Liver (tissue), 9 donors: ENCODE results near the gene HSH2D. TPM values are rescaled to one million over a fixed set of nuclear protein-coding genes. Genes with fewer than 3 reads are reported as not detected.

Experiments used
- DNase-seq: peaks from one replicate; pipeline ENCODE4 v3.0.0-alpha.2; 2017; ENCODE audit warnings: low spot score
- H3K27ac ChIP-seq, 2 donors: one replicate each; pipeline ENCODE4 v1.7.0; 2013; ENCODE audit warnings: inconsistent platforms in 2 of 2, low read length in 2 of 2, control low read depth in 1 of 2, low read depth in 1 of 2, mild to moderate bottlenecking in 1 of 2
- H3K27me3 ChIP-seq, 4 donors: one replicate each; pipeline versions ENCODE4 v1.6.1 to v1.7.0; 2013; ENCODE audit warnings: low read length in 3 of 4, inconsistent platforms in 1 of 4, mild to moderate bottlenecking in 1 of 4, moderate library complexity in 1 of 4; ENCODE audit not compliant: control insufficient read depth in 4 of 4, insufficient read depth in 4 of 4
- H3K36me3 ChIP-seq, 4 donors: one replicate each; pipeline versions ENCODE4 v1.6.1 to v1.7.0; 2013; ENCODE audit warnings: low read length in 3 of 4, mild to moderate bottlenecking in 3 of 4, low read depth in 1 of 4, moderate library complexity in 1 of 4; ENCODE audit not compliant: control insufficient read depth in 4 of 4, insufficient read depth in 3 of 4
- H3K4me1 ChIP-seq, 4 donors: one replicate each; pipeline versions ENCODE4 v1.6.1 to v1.7.0; 2013; ENCODE audit warnings: low read length in 3 of 4, mild to moderate bottlenecking in 3 of 4, moderate library complexity in 1 of 4; ENCODE audit not compliant: control insufficient read depth in 4 of 4, insufficient read depth in 4 of 4
- H3K4me3 ChIP-seq, 3 donors: one replicate each; pipeline versions ENCODE4 v1.6.1 to v1.7.0; 2013; ENCODE audit warnings: low read length in 3 of 3, control low read depth in 1 of 3, low read depth in 1 of 3, mild to moderate bottlenecking in 1 of 3
- H3K9ac ChIP-seq, 2 donors: one replicate each; pipeline ENCODE4 v1.7.0; 2013; ENCODE audit warnings: low read length in 2 of 2, mild to moderate bottlenecking in 2 of 2, moderate library complexity in 2 of 2, control low read depth in 1 of 2, low read depth in 1 of 2
- H3K9me3 ChIP-seq, 4 donors: one replicate each; pipeline versions ENCODE4 v1.6.1 to v1.7.0; 2013; ENCODE audit warnings: low read length in 3 of 4; ENCODE audit not compliant: control insufficient read depth in 4 of 4
- EGR1 ChIP-seq, 2 donors: IDR thresholded peaks; 2 replicates each; pipeline ENCODE4 v1.6.1; 2016 to 2018; ENCODE audit warnings: antibody characterized with exemption in 2 of 2, low read depth in 2 of 2
- FOXA1 ChIP-seq: IDR thresholded peaks from 2 replicates; pipeline ENCODE4 v1.6.1; 2016; ENCODE audit warnings: antibody characterized with exemption
- FOXA2 ChIP-seq: IDR thresholded peaks from 2 replicates; pipeline ENCODE4 v1.6.1; 2016; ENCODE audit warnings: antibody characterized with exemption
- GABPA ChIP-seq, 2 donors: IDR thresholded peaks in 1 of 2; conservative IDR thresholded peaks in 1 of 2; 2 replicates each; pipeline ENCODE4 v1.6.1; 2016; ENCODE audit warnings: antibody characterized with exemption in 2 of 2, mild to moderate bottlenecking in 1 of 2, moderate library complexity in 1 of 2
- HNF4A ChIP-seq, 2 donors: conservative IDR thresholded peaks; 2 replicates each; pipeline ENCODE4 v1.6.1; 2016; ENCODE audit warnings: antibody characterized with exemption in 2 of 2, mild to moderate bottlenecking in 2 of 2
- HNF4G ChIP-seq: IDR thresholded peaks from 2 replicates; pipeline ENCODE4 v1.6.1; 2016; ENCODE audit warnings: antibody characterized with exemption
- JUND ChIP-seq, 2 donors: IDR thresholded peaks; 2 replicates each; pipeline ENCODE4 v1.6.1; 2016; ENCODE audit warnings: antibody characterized with exemption in 2 of 2
- NR2F2 ChIP-seq: IDR thresholded peaks from 2 replicates; pipeline ENCODE4 v1.6.1; 2016; ENCODE audit warnings: antibody characterized with exemption
- RAD21 ChIP-seq, 2 donors: IDR thresholded peaks; 2 replicates each; pipeline ENCODE4 v1.6.1; 2016; ENCODE audit warnings: antibody characterized with exemption in 2 of 2, mild to moderate bottlenecking in 2 of 2
- RXRA ChIP-seq, 2 donors: IDR thresholded peaks; 2 replicates each; pipeline ENCODE4 v1.6.1; 2017 to 2018; ENCODE audit warnings: antibody characterized with exemption in 2 of 2, mild to moderate bottlenecking in 1 of 2
- SP1 ChIP-seq: IDR thresholded peaks from 2 replicates; pipeline ENCODE4 v1.6.1; 2018; ENCODE audit warnings: antibody characterized with exemption, mild to moderate bottlenecking
- YY1 ChIP-seq: IDR thresholded peaks from 2 replicates; pipeline ENCODE4 v1.6.1; 2016; ENCODE audit warnings: antibody characterized with exemption, mild to moderate bottlenecking
- WGBS: extraction: QIAGEN DNeasy Blood & Tissue Kit; methylation state at CpG from one replicate; pipeline ENCODE4 v1.1.7; 2013; 5-methylcytosine and 5-hydroxymethylcytosine counted together
- polyA plus RNA-seq, 2 donors: library from polyadenylated mRNA; stranded (reverse) in 1 of 2; unstranded in 1 of 2; fragments of 200-250 nt in 1 of 2; fragments of >200 nt in 1 of 2; fragmentation: Nextera tagmentation in 1 of 2; extraction: Ambion mirVana in 1 of 2; gene quantifications; one replicate each; pipeline versions ENCODE4 v1.2.1 to v1.2.3, GENCODE V29; 2013 to 2015
- total RNA-seq, 2 donors: library from RNA; depleted of rRNA; stranded (reverse); fragments of >200 nt; gene quantifications; one replicate each; pipeline ENCODE4 v1.2.3, GENCODE V29; 2014
- TF ChIP-seq, protein P1 (sequence below): IDR thresholded peaks from 2 replicates; pipeline ENCODE4 v1.6.1; 2016; ENCODE audit warnings: antibody characterized with exemption
- TF ChIP-seq, protein P2 (sequence below): IDR thresholded peaks from 2 replicates; pipeline ENCODE4 v1.6.1; 2016; ENCODE audit warnings: antibody characterized with exemption, mild to moderate bottlenecking
- TF ChIP-seq, protein P3 (sequence below): IDR thresholded peaks from 2 replicates; pipeline ENCODE4 v1.6.1; 2016; ENCODE audit warnings: antibody characterized with exemption
- donor health status: healthy.
- donor health status: healthy.
- donor health status: healthy.
- donor health status: healthy.
- donor health status: healthy.

Gene HSH2D
- total and polyA plus RNA-seq, 4 donors = 0.33 to 2.9 (median 1.2) TPM

DNA sequence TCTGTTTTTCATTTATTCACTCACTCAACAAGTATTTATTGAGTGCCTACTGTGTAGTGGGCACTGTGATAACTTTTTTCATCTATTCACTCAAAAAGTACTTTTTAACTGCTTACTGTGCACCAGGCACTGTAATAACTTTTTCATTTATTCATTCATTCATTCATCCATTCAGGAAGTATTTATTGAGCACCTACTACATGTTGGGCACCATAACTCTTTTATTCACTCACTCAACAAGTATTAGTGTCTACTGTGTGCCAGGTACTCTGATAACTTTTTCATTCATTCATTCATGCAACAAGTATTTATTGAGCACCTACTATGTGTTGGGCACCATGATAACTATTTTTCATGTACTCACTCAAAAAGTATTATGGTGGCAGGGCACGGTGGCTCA, 22.9 kb downstream of the HSH2D start:
- Histone ChIP-seq H3K9ac (no peak overlapping the region), H3K4me3 (no peak overlapping the region), H3K27ac (no peak overlapping the region), H3K4me1 (peaks cover 2 to 9% (median 6%) of the 10 kb centered on the region in 4 donors), H3K9me3 (no peaks in the 10 kb centered on the region), H3K36me3 (no peaks in the 10 kb centered on the region), H3K27me3 (no peaks in the 10 kb centered on the region)
- DNase-seq = no peak
- TF ChIP-seq YY1 (no peak), NR2F2 (no peak), FOXA1 (no peak), EGR1 (IDR thresholded peaks at IDR 0.05; ENCODE audit: low read depth in 2 of 2) (no peak), JUND (IDR thresholded peaks at IDR 0.05) (no peak), RAD21 (IDR thresholded peaks at IDR 0.05) (no peak), HNF4A (conservative IDR thresholded peaks at IDR 0.05) (no peak), RXRA (IDR thresholded peaks at IDR 0.05) (no peak), FOXA2 (no peak), HNF4G (no peak), SP1 (no peak)
- TF ChIP-seq, protein P1, sequence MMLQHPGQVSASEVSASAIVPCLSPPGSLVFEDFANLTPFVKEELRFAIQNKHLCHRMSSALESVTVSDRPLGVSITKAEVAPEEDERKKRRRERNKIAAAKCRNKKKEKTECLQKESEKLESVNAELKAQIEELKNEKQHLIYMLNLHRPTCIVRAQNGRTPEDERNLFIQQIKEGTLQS = no peak
- TF ChIP-seq, protein P2, sequence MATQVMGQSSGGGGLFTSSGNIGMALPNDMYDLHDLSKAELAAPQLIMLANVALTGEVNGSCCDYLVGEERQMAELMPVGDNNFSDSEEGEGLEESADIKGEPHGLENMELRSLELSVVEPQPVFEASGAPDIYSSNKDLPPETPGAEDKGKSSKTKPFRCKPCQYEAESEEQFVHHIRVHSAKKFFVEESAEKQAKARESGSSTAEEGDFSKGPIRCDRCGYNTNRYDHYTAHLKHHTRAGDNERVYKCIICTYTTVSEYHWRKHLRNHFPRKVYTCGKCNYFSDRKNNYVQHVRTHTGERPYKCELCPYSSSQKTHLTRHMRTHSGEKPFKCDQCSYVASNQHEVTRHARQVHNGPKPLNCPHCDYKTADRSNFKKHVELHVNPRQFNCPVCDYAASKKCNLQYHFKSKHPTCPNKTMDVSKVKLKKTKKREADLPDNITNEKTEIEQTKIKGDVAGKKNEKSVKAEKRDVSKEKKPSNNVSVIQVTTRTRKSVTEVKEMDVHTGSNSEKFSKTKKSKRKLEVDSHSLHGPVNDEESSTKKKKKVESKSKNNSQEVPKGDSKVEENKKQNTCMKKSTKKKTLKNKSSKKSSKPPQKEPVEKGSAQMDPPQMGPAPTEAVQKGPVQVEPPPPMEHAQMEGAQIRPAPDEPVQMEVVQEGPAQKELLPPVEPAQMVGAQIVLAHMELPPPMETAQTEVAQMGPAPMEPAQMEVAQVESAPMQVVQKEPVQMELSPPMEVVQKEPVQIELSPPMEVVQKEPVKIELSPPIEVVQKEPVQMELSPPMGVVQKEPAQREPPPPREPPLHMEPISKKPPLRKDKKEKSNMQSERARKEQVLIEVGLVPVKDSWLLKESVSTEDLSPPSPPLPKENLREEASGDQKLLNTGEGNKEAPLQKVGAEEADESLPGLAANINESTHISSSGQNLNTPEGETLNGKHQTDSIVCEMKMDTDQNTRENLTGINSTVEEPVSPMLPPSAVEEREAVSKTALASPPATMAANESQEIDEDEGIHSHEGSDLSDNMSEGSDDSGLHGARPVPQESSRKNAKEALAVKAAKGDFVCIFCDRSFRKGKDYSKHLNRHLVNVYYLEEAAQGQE = no peak
- TF ChIP-seq, protein P3, sequence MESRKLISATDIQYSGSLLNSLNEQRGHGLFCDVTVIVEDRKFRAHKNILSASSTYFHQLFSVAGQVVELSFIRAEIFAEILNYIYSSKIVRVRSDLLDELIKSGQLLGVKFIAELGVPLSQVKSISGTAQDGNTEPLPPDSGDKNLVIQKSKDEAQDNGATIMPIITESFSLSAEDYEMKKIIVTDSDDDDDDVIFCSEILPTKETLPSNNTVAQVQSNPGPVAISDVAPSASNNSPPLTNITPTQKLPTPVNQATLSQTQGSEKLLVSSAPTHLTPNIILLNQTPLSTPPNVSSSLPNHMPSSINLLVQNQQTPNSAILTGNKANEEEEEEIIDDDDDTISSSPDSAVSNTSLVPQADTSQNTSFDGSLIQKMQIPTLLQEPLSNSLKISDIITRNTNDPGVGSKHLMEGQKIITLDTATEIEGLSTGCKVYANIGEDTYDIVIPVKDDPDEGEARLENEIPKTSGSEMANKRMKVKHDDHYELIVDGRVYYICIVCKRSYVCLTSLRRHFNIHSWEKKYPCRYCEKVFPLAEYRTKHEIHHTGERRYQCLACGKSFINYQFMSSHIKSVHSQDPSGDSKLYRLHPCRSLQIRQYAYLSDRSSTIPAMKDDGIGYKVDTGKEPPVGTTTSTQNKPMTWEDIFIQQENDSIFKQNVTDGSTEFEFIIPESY = no peak
- 95% methylated on average over 1 of the region's 1 CpG for WGBS

DNA sequence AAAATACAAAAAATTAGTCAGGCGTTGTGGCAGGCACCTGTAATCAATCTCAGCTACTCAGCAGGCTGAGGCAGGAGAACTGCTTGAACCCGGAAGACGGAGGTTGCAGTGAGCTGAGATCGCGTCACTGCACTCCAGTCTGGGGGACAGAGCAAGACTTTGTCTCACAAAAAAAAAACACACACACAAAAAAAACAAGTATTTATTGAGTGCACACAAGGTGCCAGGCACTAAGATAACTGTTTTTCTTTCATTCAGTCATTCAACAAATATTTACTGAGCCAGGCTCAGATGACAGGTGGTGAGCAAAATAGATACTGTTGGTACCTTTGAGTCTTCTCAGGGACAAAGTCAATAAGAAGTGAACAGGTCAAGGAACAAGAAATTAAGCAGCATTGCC, 23.6 kb downstream of the HSH2D start:
- 93% methylated on average over 5 of the region's 5 CpGs for WGBS
- H3K4me1 ChIP-seq = peaks cover 2 to 9% (median 6%) of the 10 kb centered on the region in 4 donors
- no peak overlapping the region for H3K9ac ChIP-seq
- H3K4me3 ChIP-seq = no peak overlapping the region
- TF ChIP-seq NR2F2 = no peak
- TF ChIP-seq GABPA (IDR thresholded peaks at IDR 0.05 in 1 of 2, conservative IDR thresholded peaks at IDR 0.05 in 1 of 2) = no peak
- TF ChIP-seq SP1 = no peak
- TF ChIP-seq JUND (IDR thresholded peaks at IDR 0.05) = no peak
- TF ChIP-seq HNF4A (conservative IDR thresholded peaks at IDR 0.05) = no peak
- no peaks in the 10 kb centered on the region for H3K9me3 ChIP-seq
- no peak for DNase-seq
- H3K27me3 ChIP-seq = no peaks in the 10 kb centered on the region
- no peaks in the 10 kb centered on the region for H3K36me3 ChIP-seq
- H3K27ac ChIP-seq = no peak overlapping the region
